NCI-H748 treated with DMSO at 0.1 percent for 48 hours (cell line): ENCODE measurements around the gene SEC14L2.
"Not testable (repeated sequence)": the region's sequence is repeated elsewhere in the genome, so short reads cannot be mapped to it uniquely, and the experiment has no call there.

Experiments
- DNase-seq: peaks from one replicate; lab custom pipeline; 2025; lab: John Stamatoyannopoulos, UW

The SEC14L2 gene

GRCh38 chr22:30375312-30375849 lies 21.4 kb upstream of the SEC14L2 start:
- DNase-seq: no peak

- DNase-seq: no peak
Measured at GRCh38 chr22:30380011-30380410, 16.8 kb upstream of the SEC14L2 start.

GRCh38 chr22:30381264-30381663 lies 15.6 kb upstream of the SEC14L2 start:
- DNase-seq: no peak

GRCh38 chr22:30382340-30382739 lies 14.5 kb upstream of the SEC14L2 start:
- DNase-seq: no peak

- DNase-seq: no peak
Measured at GRCh38 chr22:30383061-30383460, 13.8 kb upstream of the SEC14L2 start.

- no peak for DNase-seq
Measured at GRCh38 chr22:30385942-30386341, 10.9 kb upstream of the SEC14L2 start.

- no peak for DNase-seq
Measured at GRCh38 chr22:30386608-30386959, 10.2 kb upstream of the SEC14L2 start.

- peak; percentile 30 for DNase-seq
Measured at GRCh38 chr22:30386960-30387827, 9.6 kb upstream of the SEC14L2 start, which contains the start of gene RNF215. Gene RNF215, minus strand, starts transcription at chr22:30387411. Its CDS starts 98 bp downstream, at chr22:30387313.

GRCh38 chr22:30390974-30391691 lies 5.7 kb upstream of the SEC14L2 start:
- peak; percentile 10 for DNase-seq

- no peak for DNase-seq
Measured at GRCh38 chr22:30392661-30393321, 4.0 kb upstream of the SEC14L2 start.

- no peak for DNase-seq
Measured at GRCh38 chr22:30393322-30393680, 3.5 kb upstream of the SEC14L2 start.

GRCh38 chr22:30393885-30394284 lies 2.9 kb upstream of the SEC14L2 start:
- DNase-seq: no peak

- DNase-seq: no peak
Measured at GRCh38 chr22:30397656-30398635, 1.1 kb downstream of the SEC14L2 start.

GRCh38 chr22:30398685-30399680 lies 2.2 kb downstream of the SEC14L2 start:
- DNase-seq: no peak

- no peak for DNase-seq
Measured at GRCh38 chr22:30399718-30400117, 2.9 kb downstream of the SEC14L2 start.

GRCh38 chr22:30400159-30400558 lies 3.3 kb downstream of the SEC14L2 start:
- DNase-seq: no peak

- DNase-seq: not testable (repeated sequence)
Measured at GRCh38 chr22:30401024-30401423, 4.2 kb downstream of the SEC14L2 start.

GRCh38 chr22:30402028-30402765 lies 5.4 kb downstream of the SEC14L2 start:
- DNase-seq: no peak

- DNase-seq: not testable (repeated sequence)
Measured at GRCh38 chr22:30402766-30403104, 5.9 kb downstream of the SEC14L2 start.
